SK-N-SH (cell line): ENCODE measurements around the gene DND1. TPM values are rescaled to one million over a fixed set of nuclear protein-coding genes. Genes with fewer than 3 reads are reported as not detected.

Source experiments
- CTCF ChIA-PET: fragments of 300-600, 350-600 bp; formaldehyde crosslinking; extraction: SDS; loops from one replicate; lab custom pipeline; 2021; lab: Yijun Ruan, JAX
- POLR2A ChIA-PET: fragments of 350-600 bp; sonication (Branson Sonifier 250); formaldehyde crosslinking; extraction: SDS; loops from one replicate; lab custom pipeline; 2020; ENCODE audit warnings: antibody characterized with exemption, inconsistent platforms; lab: Yijun Ruan, JAX
- DNase-seq: peaks from one replicate; pipeline ENCODE4 v3.0.0; 2012
- H2AFZ ChIP-seq: fragments of 200-600 bp; sonication (generic); 2 replicates; pipeline ENCODE4 v1.8.1; 2016; ENCODE audit warnings: antibody characterized with exemption, mild to moderate bottlenecking, low read depth
- H3F3A ChIP-seq: fragments of 200-600 bp; sonication (generic); replicated peaks from 2 replicates; pipeline ENCODE3; 2016; ENCODE audit warnings: antibody characterized with exemption, mild to moderate bottlenecking; ENCODE audit not compliant: insufficient read depth
- H3K27ac ChIP-seq, 2 experiments: fragments of 200-500 bp in 1 of 2; fragments of 200-600 bp in 1 of 2; sonication (Bioruptor generic) in 1 of 2; sonication (generic), shearing (Covaris generic) in 1 of 2; 2 replicates each; pipeline versions ENCODE4 v1.5.1 to v1.6.1; 2014 to 2016; ENCODE audit warnings: low read depth in 2 of 2, inconsistent platforms in 1 of 2, low read length in 1 of 2, mild to moderate bottlenecking in 1 of 2, mixed read lengths in 1 of 2
- H3K27me3 ChIP-seq: fragments of 200-600 bp; sonication (generic), shearing (Covaris generic); 2 replicates; pipeline ENCODE4 v1.6.1; 2016; ENCODE audit warnings: mixed run types; ENCODE audit not compliant: insufficient read depth
- H3K36me3 ChIP-seq, 2 experiments: fragments of 200-500 bp in 1 of 2; fragments of 200-600 bp in 1 of 2; sonication (Bioruptor generic) in 1 of 2; sonication (generic) in 1 of 2; replicated peaks in 1 of 2; 2 replicates each; pipeline versions ENCODE3 to v1.5.1; 2014 to 2016; ENCODE audit warnings: low read length in 1 of 2, mild to moderate bottlenecking in 1 of 2; ENCODE audit not compliant: insufficient read depth in 2 of 2, control insufficient read depth in 1 of 2
- H3K4me1 ChIP-seq, 2 experiments: fragments of 200-500 bp in 1 of 2; fragments of 200-600 bp in 1 of 2; sonication (Bioruptor generic) in 1 of 2; sonication (generic), shearing (Covaris generic) in 1 of 2; 2 replicates each; pipeline versions ENCODE4 v1.5.1 to v1.6.1; 2014 to 2016; ENCODE audit warnings: low read depth in 1 of 2, low read length in 1 of 2, mixed run types in 1 of 2; ENCODE audit not compliant: insufficient read depth in 2 of 2, control insufficient read depth in 1 of 2
- H3K4me2 ChIP-seq: fragments of 200-600 bp; sonication (generic), shearing (Covaris generic); 2 replicates; pipeline ENCODE4 v1.6.1; 2017; ENCODE audit warnings: mixed run types
- H3K4me3 ChIP-seq, 2 experiments: fragments of 200-500 bp in 1 of 2; fragments of 200-600 bp in 1 of 2; sonication (Bioruptor generic) in 1 of 2; sonication (generic), shearing (Covaris generic) in 1 of 2; 2 replicates each; pipeline versions ENCODE4 v1.5.1 to v1.8.1; 2014 to 2016; ENCODE audit warnings: low read depth in 2 of 2, inconsistent platforms in 1 of 2, low read length in 1 of 2, mild to moderate bottlenecking in 1 of 2, mixed read lengths in 1 of 2, moderate library complexity in 1 of 2
- H3K79me2 ChIP-seq: fragments of 200-600 bp; sonication (generic); 2 replicates; pipeline ENCODE4 v1.8.1; 2017; ENCODE audit warnings: mild to moderate bottlenecking; ENCODE audit not compliant: insufficient read depth
- H3K9ac ChIP-seq: fragments of 200-600 bp; sonication (generic); 2 replicates; pipeline ENCODE4 v1.6.1; 2017; ENCODE audit warnings: mixed run types
- H3K9me2 ChIP-seq: fragments of 200-600 bp; sonication (generic); 2 replicates; pipeline ENCODE4 v1.6.1; 2017; ENCODE audit warnings: mixed run types
- H3K9me3 ChIP-seq: fragments of 200-600 bp; sonication (generic); 2 replicates; pipeline ENCODE4 v1.6.1; 2017; ENCODE audit warnings: mixed run types, mild to moderate bottlenecking, moderate library complexity
- H4K20me1 ChIP-seq: fragments of 200-600 bp; sonication (generic); 2 replicates; pipeline ENCODE4 v1.6.1; 2017; ENCODE audit warnings: mild to moderate bottlenecking, mixed run types; ENCODE audit not compliant: insufficient read depth
- EP300 ChIP-seq, 2 experiments: IDR thresholded peaks; 2 replicates each; pipeline versions ENCODE4 v1.4.0 to v1.6.1; 2012; ENCODE audit warnings: borderline replicate concordance in 1 of 2, low read depth in 1 of 2, low read length in 1 of 2
- FOXJ3 ChIP-seq: sonication (generic); formaldehyde crosslinking; IDR thresholded peaks from 2 replicates; pipeline ENCODE4 v1.5.1; 2020; ENCODE audit warnings: mild to moderate bottlenecking, missing genetic modification reagents
- GABPA ChIP-seq: IDR thresholded peaks from 2 replicates; pipeline ENCODE4 v1.4.0; 2012; ENCODE audit warnings: low read depth, mild to moderate bottlenecking
- GATA2 ChIP-seq: sonication (generic); formaldehyde crosslinking; IDR thresholded peaks from 2 replicates; pipeline ENCODE4 v1.5.0; 2020; ENCODE audit warnings: mild to moderate bottlenecking, missing genetic modification reagents
- JUND ChIP-seq: IDR thresholded peaks from 2 replicates; pipeline ENCODE4 v1.4.0; 2012
- MAX ChIP-seq: IDR thresholded peaks from 2 replicates; pipeline ENCODE4 v1.4.0; 2012; ENCODE audit warnings: low read depth
- MEF2A ChIP-seq: IDR thresholded peaks from 2 replicates; pipeline ENCODE4 v1.4.0; 2012; ENCODE audit warnings: low read depth, borderline replicate concordance
- MXI1 ChIP-seq: IDR thresholded peaks from 2 replicates; pipeline ENCODE4 v1.6.1; 2012; ENCODE audit warnings: mild to moderate bottlenecking, low read depth, low read length, improper control_type of control experiment
- NFIC ChIP-seq: IDR thresholded peaks from 2 replicates; pipeline ENCODE4 v1.4.0; 2012; ENCODE audit warnings: borderline replicate concordance
- NRF1 ChIP-seq: IDR thresholded peaks from 2 replicates; pipeline ENCODE4 v1.6.1; 2012; ENCODE audit warnings: low read depth, mild to moderate bottlenecking, low read length
- POLR2AphosphoS5 ChIP-seq: IDR thresholded peaks from 2 replicates; pipeline ENCODE4 v1.6.1; 2012; ENCODE audit warnings: low read depth, low read length
- RAD21 ChIP-seq: IDR thresholded peaks from 2 replicates; pipeline ENCODE4 v1.6.1; 2012; ENCODE audit warnings: mild to moderate bottlenecking, low read length
- RXRA ChIP-seq: IDR thresholded peaks from 2 replicates; pipeline ENCODE4 v1.4.0; 2012; ENCODE audit warnings: low read depth, mild to moderate bottlenecking, borderline replicate concordance
- SIN3A ChIP-seq: IDR thresholded peaks from 2 replicates; pipeline ENCODE4 v1.6.1; 2012; ENCODE audit warnings: low read depth, mild to moderate bottlenecking, low read length, moderate library complexity, borderline replicate concordance
- SMC3 ChIP-seq: IDR thresholded peaks from 2 replicates; pipeline ENCODE4 v1.6.1; 2012; ENCODE audit warnings: low read depth, low read length, improper control_type of control experiment
- TCF12 ChIP-seq: IDR thresholded peaks from 2 replicates; pipeline ENCODE4 v1.4.0; 2012
- USF1 ChIP-seq: IDR thresholded peaks from 2 replicates; pipeline ENCODE4 v1.4.0; 2012; ENCODE audit warnings: low read depth, borderline replicate concordance
- USF2 ChIP-seq: fragments of 150-350 bp; IDR thresholded peaks from 2 replicates; pipeline ENCODE4 v1.6.1; 2017; ENCODE audit warnings: antibody characterized with exemption, low read length, low read depth, borderline replicate concordance
- YY1 ChIP-seq: IDR thresholded peaks from 2 replicates; pipeline ENCODE4 v1.4.0; 2012; ENCODE audit warnings: low read depth, mild to moderate bottlenecking
- ZBTB33 ChIP-seq: IDR thresholded peaks from 2 replicates; pipeline ENCODE4 v1.4.0; 2012; ENCODE audit warnings: low read depth, borderline replicate concordance
- WGBS: methylation state at CpG from one replicate; pipeline ENCODE4 v1.1.6; 2017; ENCODE audit warnings: low lambda C conversion rate; 5-methylcytosine and 5-hydroxymethylcytosine counted together
- polyA plus RNA-seq, 3 experiments: library from polyadenylated mRNA; depleted of rRNA; stranded (reverse); fragments of >200 nt; gene quantifications; 2 replicates each; pipeline ENCODE4 v1.2.3, GENCODE V29; 2012
- small RNA-seq, 7 experiments: library from RNA; depleted of rRNA; stranded (forward); fragments of <200 nt; gene quantifications; one replicate each; pipeline ENCODE3, GENCODE V24; 2012

DND1 gene
- polyA plus RNA-seq, 1 of the 3 experiments (the other 2 are of a cell fraction): 1.2 TPM

GRCh38 chr5:140622301-140622700 is 51.1 kb downstream of the DND1 start:
- Histone ChIP-seq H3K27ac (no peak overlapping the region), H4K20me1 (no peaks in the 10 kb centered on the region), H3K4me1 (no peaks in the 10 kb centered on the region; a peak in 1 of 4 replicates), H3K9ac (no peak overlapping the region), H3K9me3 (no peaks in the 10 kb centered on the region), H3K79me2 (no peaks in the 10 kb centered on the region), H3K4me3 (no peak overlapping the region), H3K27me3 (no peaks in the 10 kb centered on the region; the same call in 1 of the 2 replicates), H3K4me2 (no peak overlapping the region), H3K9me2 (no peaks in the 10 kb centered on the region), H3K36me3 (no peaks in the 10 kb centered on the region), H2AFZ (no peak overlapping the region), H3F3A (no peaks in the 10 kb centered on the region)
- DNase-seq: no peak
- POLR2A ChIA-PET: interaction anchor here (0.6 kb wide), 1 partner anchor 25 kb away, joined by 3 read pairs; no protein-coding TSS in a partner anchor
- TF ChIP-seq MEF2A: no peak
- TF ChIP-seq MXI1: no peak
- TF ChIP-seq FOXJ3 (CRISPR knock-in tag): no peak
- TF ChIP-seq TCF12: no peak
- no peak for TF ChIP-seq USF2
- TF ChIP-seq SIN3A: no peak
- no peak for TF ChIP-seq RXRA
- TF ChIP-seq USF1: no peak
- TF ChIP-seq NFIC: no peak
- no peak for TF ChIP-seq RAD21
- no peak for TF ChIP-seq POLR2AphosphoS5
- no peak for TF ChIP-seq MAX
- TF ChIP-seq EP300 (IDR thresholded peaks at IDR 0.05; ENCODE audit: borderline replicate concordance in 1 of 2, low read depth in 1 of 2, low read length in 1 of 2): no peak
- TF ChIP-seq JUND: no peak
- TF ChIP-seq YY1: no peak
- TF ChIP-seq GABPA: no peak
- no peak for TF ChIP-seq GATA2 (CRISPR knock-in tag)
- no peak for TF ChIP-seq NRF1
- TF ChIP-seq ZBTB33: no peak
- TF ChIP-seq SMC3: no peak
- CTCF ChIA-PET: interaction anchor here (1.1 kb wide), 1 partner anchor 18 kb away, joined by 3 read pairs; no protein-coding TSS in a partner anchor
- 83% methylated on average over 3 of the region's 3 CpGs for WGBS

Small RNA genes within 50 kb of the gene (small RNA-seq; reads per million reads assigned to genes)
- gene VTRNA1-1 (4.5 to 211 (median 68.5) reads per million in 7 experiments), gene VTRNA1-2 (19.2 to 7,211 (median 250) reads per million in 7 experiments)

Other genes with a start within 250 kb of the DND1 start
- 1.1 and 1.2 TPM in 2 replicates for gene EIF4EBP3, start 125.9 kb downstream of the DND1 start, polyA plus RNA-seq (2012; rRNA removed)
- 35.9 and 37.8 TPM in 2 replicates for gene SRA1, start 116.1 kb downstream of the DND1 start, polyA plus RNA-seq (2012; rRNA removed)
- 36.0 and 54.5 TPM in 2 replicates for gene APBB3, start 109.0 kb downstream of the DND1 start, polyA plus RNA-seq (2012; rRNA removed)
- gene SLC35A4, start 108.7 kb downstream of the DND1 start, polyA plus RNA-seq (2012; rRNA removed): 56.2 and 74.9 TPM in 2 replicates
- 0.12 and 0.19 TPM in 2 replicates for gene CD14, start 40.4 kb downstream of the DND1 start, polyA plus RNA-seq (2012; rRNA removed)
- 27.7 and 31.7 TPM in 2 replicates for gene TMCO6, start 34.1 kb downstream of the DND1 start, polyA plus RNA-seq (2012; rRNA removed)
- 202 and 211 TPM in 2 replicates for gene NDUFA2, start 25.9 kb downstream of the DND1 start, polyA plus RNA-seq (2012; rRNA removed)
- gene IK, start 25.7 kb downstream of the DND1 start, polyA plus RNA-seq (2012; rRNA removed): 105 and 113 TPM in 2 replicates
- gene WDR55, start 8.7 kb downstream of the DND1 start, polyA plus RNA-seq (2012; rRNA removed): 28.3 and 32.7 TPM in 2 replicates
- gene HARS1, start 17.8 kb upstream of the DND1 start, polyA plus RNA-seq (2012; rRNA removed): 124 and 135 TPM in 2 replicates
- gene HARS2, start 17.9 kb upstream of the DND1 start, polyA plus RNA-seq (2012; rRNA removed): 40.8 and 54.5 TPM in 2 replicates
- 30.9 and 42.2 TPM in 2 replicates for gene ZMAT2, start 26.9 kb upstream of the DND1 start, polyA plus RNA-seq (2012; rRNA removed)
- gene PCDHA1, start 112.6 kb upstream of the DND1 start, polyA plus RNA-seq (2012; rRNA removed): 0.16 and 0.21 TPM in 2 replicates
- not detected in 2 replicates for gene PCDHA2, start 121.3 kb upstream of the DND1 start, polyA plus RNA-seq (2012; rRNA removed)
- gene PCDHA3, start 127.5 kb upstream of the DND1 start, polyA plus RNA-seq (2012; rRNA removed): 0.02 TPM in 1 of 2 replicates, not detected in the other
- gene PCDHA4, start 133.5 kb upstream of the DND1 start, polyA plus RNA-seq (2012; rRNA removed): 1.2 and 1.4 TPM in 2 replicates
- 0.02 TPM in 2 replicates for gene PCDHA5, start 148.0 kb upstream of the DND1 start, polyA plus RNA-seq (2012; rRNA removed)
- gene PCDHA6, start 154.4 kb upstream of the DND1 start, polyA plus RNA-seq (2012; rRNA removed): 0.02 and 0.03 TPM in 2 replicates
- 0.15 and 0.16 TPM in 2 replicates for gene PCDHA7, start 160.7 kb upstream of the DND1 start, polyA plus RNA-seq (2012; rRNA removed)
- gene PCDHA8, start 167.6 kb upstream of the DND1 start, polyA plus RNA-seq (2012; rRNA removed): 0.54 and 0.63 TPM in 2 replicates
- 0.02 TPM in 2 replicates for gene PCDHA9, start 174.8 kb upstream of the DND1 start, polyA plus RNA-seq (2012; rRNA removed)
- 0.02 TPM in 2 replicates for gene PCDHA10, start 182.3 kb upstream of the DND1 start, polyA plus RNA-seq (2012; rRNA removed)
- not detected in 2 replicates for gene PCDHA11, start 195.4 kb upstream of the DND1 start, polyA plus RNA-seq (2012; rRNA removed)
- gene PCDHA12, start 201.7 kb upstream of the DND1 start, polyA plus RNA-seq (2012; rRNA removed): 0.54 and 0.70 TPM in 2 replicates
- gene PCDHA13, start 208.5 kb upstream of the DND1 start, polyA plus RNA-seq (2012; rRNA removed): not detected in 2 replicates